Measurements from ENCODE around the gene ALG1L2. TPM values are rescaled to one million over a fixed set of nuclear protein-coding genes. Genes with fewer than 3 reads are reported as not detected.
"Not testable (repeated sequence)": the region's sequence is repeated elsewhere in the genome, so short reads cannot be mapped to it uniquely, and the experiment has no call there.

ALG1L2 gene
- total and polyA plus RNA-seq, 2 experiments from 2014 or later: 0.63 TPM; not detected in 1

- Histone ChIP-seq H3K9me2 (ENCODE audit: insufficient read depth) (no peaks in the 10 kb centered on the region), H3K79me2 (ENCODE audit: insufficient read depth) (peaks cover 8% of the 10 kb centered on the region; the same call in 1 of the 2 replicates), H3K27me3 (replicated peaks; ENCODE audit: insufficient read depth) (no peaks in the 10 kb centered on the region), H3K4me1 (ENCODE audit: insufficient read depth) (peaks cover 6% of the 10 kb centered on the region), H4K20me1 (ENCODE audit: insufficient read depth) (no peaks in the 10 kb centered on the region), H3K9me3 (ENCODE audit: low read depth) (no peaks in the 10 kb centered on the region), H3K27ac (peak overlapping the region; percentile 94), H2AFZ (peak overlapping the region; percentile 84), H3K9ac (peak overlapping the region; percentile 97), H3K4me3 (peak overlapping the region; percentile 89), H3K36me3 (ENCODE audit: low read depth) (no peaks in the 10 kb centered on the region), H3K4me2 (ENCODE audit: unreplicated experiment) (peak overlapping the region; percentile 78), H3F3A (ENCODE audit: insufficient read depth) (0 out of 2 replicates have a peak, but pooled peaks cover 3% of the 10 kb centered on the region)
- DNase-seq: peak; percentile 99
- in situ Hi-C loops (cut with MboI): no loop called here
- TF ChIP-seq EZH2 (IDR thresholded peaks at IDR 0.05; ENCODE audit: insufficient read depth, poor library complexity, severe bottlenecking) (no peak), EZH2phosphoT487 (IDR thresholded peaks at IDR 0.05; ENCODE audit: insufficient read depth, low read depth) (no peak)
- WGBS, 2 experiments (ENCODE audit: low coverage in 1 of 2, low lambda C conversion rate in 2 of 2, missing lambda C conversion rate in 2 of 2): 1% methylated on average over 38 to 41 of the region's 54 CpGs
Measured at GRCh38 chr3:130111185-130111864, 29.7 kb downstream of the ALG1L2 start.

- H3K4me2 ChIP-seq (ENCODE audit: unreplicated experiment): peak overlapping the region; percentile 86
- peak overlapping the region; percentile 67 for H3K27ac ChIP-seq
- peak; percentile 92 for DNase-seq
- H3K27me3 ChIP-seq (replicated peaks; ENCODE audit: insufficient read depth); H3K36me3 ChIP-seq (ENCODE audit: low read depth); H3K79me2 ChIP-seq (ENCODE audit: insufficient read depth); H3F3A ChIP-seq (ENCODE audit: insufficient read depth); H3K9me3 ChIP-seq (ENCODE audit: low read depth); in situ Hi-C loops (cut with MboI); H3K4me1 ChIP-seq (ENCODE audit: insufficient read depth); H4K20me1 ChIP-seq (ENCODE audit: insufficient read depth); H3K9me2 ChIP-seq (ENCODE audit: insufficient read depth): not testable (repeated sequence)
- peak overlapping the region; percentile 78 for H3K9ac ChIP-seq
- WGBS, 2 experiments (ENCODE audit: low coverage in 1 of 2, low lambda C conversion rate in 2 of 2, missing lambda C conversion rate in 2 of 2): 1 to 6% methylated on average over 28 to 58 of the region's 63 CpGs
- peak overlapping the region; percentile 87 for H2AFZ ChIP-seq
- H3K4me3 ChIP-seq: peak overlapping the region; percentile 70
Measured at GRCh38 chr3:130111865-130112747, 30.5 kb downstream of the ALG1L2 start.

GRCh38 chr3:130112748-130113073, 31.1 kb downstream of the ALG1L2 start:
- H3K9me2 ChIP-seq (ENCODE audit: insufficient read depth); H3K9me3 ChIP-seq (ENCODE audit: low read depth); H3K27me3 ChIP-seq (replicated peaks; ENCODE audit: insufficient read depth); H3K79me2 ChIP-seq (ENCODE audit: insufficient read depth); H3F3A ChIP-seq (ENCODE audit: insufficient read depth); H4K20me1 ChIP-seq (ENCODE audit: insufficient read depth); in situ Hi-C loops (cut with MboI); H3K36me3 ChIP-seq (ENCODE audit: low read depth); DNase-seq; H3K4me1 ChIP-seq (ENCODE audit: insufficient read depth): not testable (repeated sequence)
- H3K27ac ChIP-seq: peak overlapping the region; percentile 67
- H2AFZ ChIP-seq: peak overlapping the region; percentile 87
- 21 to 24% methylated on average over 7 of the region's 7 CpGs for WGBS, 2 experiments (ENCODE audit: low coverage in 1 of 2, low lambda C conversion rate in 2 of 2, missing lambda C conversion rate in 2 of 2)
- peak overlapping the region; percentile 78 for H3K9ac ChIP-seq
- peak overlapping the region; percentile 70 for H3K4me3 ChIP-seq
- peak overlapping the region; percentile 86 for H3K4me2 ChIP-seq (ENCODE audit: unreplicated experiment)

- in situ Hi-C loops (cut with MboI); H3K9me2 ChIP-seq (ENCODE audit: insufficient read depth); H3K27me3 ChIP-seq (replicated peaks; ENCODE audit: insufficient read depth); DNase-seq; H3K27ac ChIP-seq; H3F3A ChIP-seq (ENCODE audit: insufficient read depth); H2AFZ ChIP-seq; H3K4me3 ChIP-seq; H3K36me3 ChIP-seq (ENCODE audit: low read depth); H3K9ac ChIP-seq; H3K4me2 ChIP-seq (ENCODE audit: unreplicated experiment); H3K4me1 ChIP-seq (ENCODE audit: insufficient read depth); H3K79me2 ChIP-seq (ENCODE audit: insufficient read depth); H4K20me1 ChIP-seq (ENCODE audit: insufficient read depth); H3K9me3 ChIP-seq (ENCODE audit: low read depth): not testable (repeated sequence)
- 16 to 21% methylated on average over 2 of the region's 2 CpGs for WGBS, 2 experiments (ENCODE audit: low coverage in 1 of 2, low lambda C conversion rate in 2 of 2, missing lambda C conversion rate in 2 of 2)
Measured at GRCh38 chr3:130115400-130115799, 33.8 kb downstream of the ALG1L2 start.

Measured in GM23248 (cell line).